Left ventricle myocardium inferior (tissue), 1 donor: ENCODE data around the gene MSI2. TPM values are rescaled to one million over a fixed set of nuclear protein-coding genes. Genes with fewer than 3 reads are reported as not detected.

ENCODE experiments used
- DNase-seq: peaks from one replicate; pipeline ENCODE4 v3.0.0-alpha.2; 2020
- H3K27ac ChIP-seq: fragments of 200-600 bp; replicated peaks from 2 replicates; pipeline ENCODE4 v1.8.0; 2021
- H3K27me3 ChIP-seq: fragments of 200-600 bp; 2 replicates; pipeline ENCODE4 v1.8.0; 2021; ENCODE audit warnings: low read depth
- H3K36me3 ChIP-seq: fragments of 200-600 bp; 2 replicates; pipeline ENCODE4 v1.8.0; 2021
- H3K4me1 ChIP-seq: fragments of 200-600 bp; 2 replicates; pipeline ENCODE4 v1.8.0; 2021
- H3K4me3 ChIP-seq: fragments of 200-600 bp; 2 replicates; pipeline ENCODE4 v1.8.0; 2021; ENCODE audit warnings: mild to moderate bottlenecking, moderate library complexity
- H3K9me3 ChIP-seq: fragments of 200-600 bp; replicated peaks from 2 replicates; pipeline ENCODE4 v1.8.0; 2021
- intact Hi-C: fragments of 100-400 bp; cut with micrococcal nuclease; formaldehyde crosslinking; loops from one replicate; pipeline ENCODE4 v1.11.0; 2022
- total RNA-seq: library from RNA; stranded (reverse); fragmentation: NEBNext Ultra II Directional; extraction: Animal tissue kit (Norgen Biotek cat#: 25700); gene quantifications from one replicate; pipeline ENCODE4 v1.2.1, GENCODE V29; 2021
- TF ChIP-seq, protein P1 (sequence below): fragments of 200-600 bp; IDR thresholded peaks from 2 replicates; pipeline ENCODE4 v1.8.0; 2021; ENCODE audit warnings: antibody characterized with exemption, mild to moderate bottlenecking, borderline replicate concordance
- donor health status: DM: no; HTN: yes; CAD: no; lungs with severe emphysema.

The MSI2 gene
- total RNA-seq, 1 donor from 2014 or later: 118 TPM

DNA sequence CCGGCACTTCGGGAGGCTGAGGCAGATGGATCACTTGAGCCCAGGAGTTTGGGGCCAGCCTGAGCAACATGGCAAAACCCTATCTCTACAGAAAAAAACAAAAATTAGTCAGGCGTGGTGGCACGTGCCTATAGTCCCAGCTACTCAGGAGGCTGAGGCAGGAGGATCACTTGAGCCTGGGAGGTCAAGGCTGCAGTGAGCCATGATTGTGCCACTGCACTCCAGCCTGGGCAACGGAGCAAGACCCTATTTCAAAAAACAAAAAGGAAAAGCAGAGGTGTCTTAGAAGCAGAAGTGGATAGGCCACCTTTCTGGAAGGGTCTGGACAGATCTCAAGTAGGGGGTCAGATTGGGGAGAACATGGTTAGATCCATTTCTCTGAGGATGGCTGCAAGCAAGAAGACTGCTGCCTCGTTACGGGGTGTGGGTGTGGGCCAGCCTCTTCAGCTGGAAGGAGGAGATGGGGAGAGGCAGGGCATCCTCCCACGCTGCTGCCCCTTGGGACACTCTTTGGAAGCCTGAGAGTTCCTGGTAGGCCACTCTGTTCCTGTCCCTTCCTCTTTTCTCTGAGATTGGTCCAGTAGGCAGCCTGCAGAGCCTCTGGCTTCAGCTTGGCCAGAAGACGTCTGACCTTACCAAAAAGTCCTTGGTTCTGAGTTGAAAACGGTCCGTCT is 208.0 kb downstream of the MSI2 start:
- intact Hi-C loops: no loop called here
- Histone ChIP-seq H3K27me3 (no peaks in the 10 kb centered on the region), H3K36me3 (no peaks in the 10 kb centered on the region), H3K4me1 (peaks cover 62% of the 10 kb centered on the region), H3K4me3 (no peak overlapping the region), H3K9me3 (no peaks in the 10 kb centered on the region), H3K27ac (peak overlapping the region; percentile 42)
- DNase-seq: peak; percentile 83
- TF ChIP-seq, protein P1, sequence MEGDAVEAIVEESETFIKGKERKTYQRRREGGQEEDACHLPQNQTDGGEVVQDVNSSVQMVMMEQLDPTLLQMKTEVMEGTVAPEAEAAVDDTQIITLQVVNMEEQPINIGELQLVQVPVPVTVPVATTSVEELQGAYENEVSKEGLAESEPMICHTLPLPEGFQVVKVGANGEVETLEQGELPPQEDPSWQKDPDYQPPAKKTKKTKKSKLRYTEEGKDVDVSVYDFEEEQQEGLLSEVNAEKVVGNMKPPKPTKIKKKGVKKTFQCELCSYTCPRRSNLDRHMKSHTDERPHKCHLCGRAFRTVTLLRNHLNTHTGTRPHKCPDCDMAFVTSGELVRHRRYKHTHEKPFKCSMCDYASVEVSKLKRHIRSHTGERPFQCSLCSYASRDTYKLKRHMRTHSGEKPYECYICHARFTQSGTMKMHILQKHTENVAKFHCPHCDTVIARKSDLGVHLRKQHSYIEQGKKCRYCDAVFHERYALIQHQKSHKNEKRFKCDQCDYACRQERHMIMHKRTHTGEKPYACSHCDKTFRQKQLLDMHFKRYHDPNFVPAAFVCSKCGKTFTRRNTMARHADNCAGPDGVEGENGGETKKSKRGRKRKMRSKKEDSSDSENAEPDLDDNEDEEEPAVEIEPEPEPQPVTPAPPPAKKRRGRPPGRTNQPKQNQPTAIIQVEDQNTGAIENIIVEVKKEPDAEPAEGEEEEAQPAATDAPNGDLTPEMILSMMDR: no peak

DNA sequence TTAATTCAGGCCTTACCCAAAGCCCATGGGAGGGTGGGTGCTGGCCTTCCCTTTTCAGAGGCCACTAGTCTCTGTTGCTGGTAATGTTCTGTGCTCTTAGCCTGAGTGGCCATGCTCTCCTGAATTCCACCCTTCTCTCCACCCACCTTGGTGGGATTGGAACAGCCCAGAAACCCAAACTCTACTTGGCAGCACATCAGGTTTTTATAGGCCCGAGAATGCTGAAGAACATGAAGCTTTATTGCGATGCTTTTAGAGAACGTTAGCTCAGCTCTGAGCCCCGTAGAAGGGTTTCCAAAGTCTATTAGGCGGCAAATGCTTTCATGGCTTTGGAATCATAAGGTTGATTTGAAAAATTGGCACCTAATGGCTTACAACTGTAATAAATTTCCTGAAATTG is 209.3 kb downstream of the MSI2 start:
- Histone ChIP-seq H3K27ac (no peak overlapping the region), H3K27me3 (no peaks in the 10 kb centered on the region), H3K4me1 (peaks cover 59% of the 10 kb centered on the region), H3K4me3 (no peak overlapping the region), H3K9me3 (no peaks in the 10 kb centered on the region), H3K36me3 (no peaks in the 10 kb centered on the region)
- no peak for DNase-seq
- TF ChIP-seq, protein P1: no peak
- intact Hi-C loops: no loop called here

DNA sequence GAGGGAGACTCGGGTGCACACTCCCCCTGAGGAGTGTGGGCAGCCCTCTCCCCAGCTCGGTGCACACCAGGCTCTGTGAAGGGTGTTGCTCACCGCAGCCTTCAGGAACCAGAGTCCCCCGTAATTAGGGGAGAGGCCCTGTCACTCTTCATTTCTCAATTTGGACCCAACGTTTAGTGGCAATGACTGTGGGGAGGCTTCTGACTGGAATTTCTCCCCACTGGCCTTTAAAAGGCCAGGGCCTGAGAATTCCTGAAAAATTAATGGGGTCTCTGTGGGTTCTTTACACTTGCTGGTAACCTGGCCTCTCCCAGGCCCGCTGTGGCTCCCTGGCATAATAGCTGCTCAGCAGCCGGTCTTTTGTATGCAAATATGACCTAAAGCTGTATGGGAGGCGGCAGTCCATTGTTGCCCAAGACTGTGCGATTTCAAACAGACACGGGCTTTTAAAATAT is 209.7 kb downstream of the MSI2 start:
- no peaks in the 10 kb centered on the region for H3K9me3 ChIP-seq
- peaks cover 63% of the 10 kb centered on the region for H3K4me1 ChIP-seq
- H3K27me3 ChIP-seq: no peaks in the 10 kb centered on the region
- H3K4me3 ChIP-seq: no peak overlapping the region
- no peaks in the 10 kb centered on the region for H3K36me3 ChIP-seq
- intact Hi-C loops: no loop called here
- no peak for DNase-seq
- TF ChIP-seq, protein P1: no peak
- no peak overlapping the region for H3K27ac ChIP-seq

DNA sequence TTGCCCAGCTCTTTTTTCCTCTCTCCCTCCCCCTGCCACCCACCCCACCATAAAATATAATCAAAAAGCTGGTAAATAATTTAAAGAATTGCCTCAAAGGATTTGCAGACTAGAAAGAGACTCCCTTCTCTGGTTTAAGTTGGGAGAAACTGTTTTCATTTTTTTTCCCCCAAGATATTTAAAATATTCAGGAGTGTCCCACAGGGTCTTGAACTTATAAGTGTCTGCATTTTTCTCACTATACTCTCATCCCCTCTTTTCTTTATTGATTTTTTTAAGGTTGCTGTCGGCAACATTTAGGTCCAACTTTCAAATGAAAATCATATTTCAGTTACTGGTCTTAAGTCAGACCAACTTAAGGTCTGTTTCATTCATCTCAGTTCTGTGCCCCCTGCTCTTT is 210.2 kb downstream of the MSI2 start:
- no peaks in the 10 kb centered on the region for H3K27me3 ChIP-seq
- H3K27ac ChIP-seq: no peak overlapping the region
- H3K36me3 ChIP-seq: no peaks in the 10 kb centered on the region
- no peak for DNase-seq
- no peak overlapping the region for H3K4me3 ChIP-seq
- no peaks in the 10 kb centered on the region for H3K9me3 ChIP-seq
- TF ChIP-seq, protein P1: no peak
- intact Hi-C loops: no loop called here
- H3K4me1 ChIP-seq: peaks cover 67% of the 10 kb centered on the region

DNA sequence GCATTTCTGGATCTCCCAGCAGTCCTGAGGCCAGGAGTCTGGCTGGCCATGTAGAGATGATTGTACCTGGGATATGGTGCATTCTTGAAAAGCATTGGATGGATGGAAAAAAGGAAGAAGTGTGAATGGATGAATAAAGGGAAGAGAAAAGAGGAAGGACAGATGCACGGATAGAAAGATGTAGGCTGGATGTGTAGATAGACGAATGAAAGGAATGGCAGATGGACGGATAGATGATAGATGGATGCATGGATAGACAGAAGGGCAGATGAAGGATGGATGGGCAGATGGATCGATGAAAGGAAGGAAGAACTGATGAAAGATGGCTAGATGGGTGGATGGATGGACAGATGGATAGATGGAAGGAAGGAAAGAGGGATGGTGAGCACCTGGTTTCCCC is 210.9 kb downstream of the MSI2 start:
- Histone ChIP-seq H3K9me3 (no peaks in the 10 kb centered on the region), H3K4me3 (no peak overlapping the region), H3K4me1 (peaks cover 67% of the 10 kb centered on the region), H3K27me3 (no peaks in the 10 kb centered on the region), H3K36me3 (no peaks in the 10 kb centered on the region), H3K27ac (no peak overlapping the region)
- intact Hi-C loops: no loop called here
- no peak for DNase-seq
- TF ChIP-seq, protein P1: no peak
